Measurements from ENCODE around the gene AURKB. TPM values are rescaled to one million over a fixed set of nuclear protein-coding genes. Genes with fewer than 3 reads are reported as not detected.

AURKB gene
- total and polyA plus RNA-seq, 2 of the 4 experiments (the other 2 are of a cell fraction), result 45.9 to 62.0 TPM

- intact Hi-C loops (cut with micrococcal nuclease), result loop anchor here (2.0 to 5.0 kb wide), 2 partner anchors 37 to 127 kb away; partner anchors contain the start of genes KRABD2 and RANGRF
- BruUV-seq (replicated peaks), result no TSS peak
- no peak for TF ChIP-seq MXI1 (IDR thresholded peaks at IDR 0.05; ENCODE audit: borderline replicate concordance, low read depth, low read length)
- TF ChIP-seq RCOR1 (IDR thresholded peaks at IDR 0.05; ENCODE audit: insufficient replicate concordance, low read length), result no peak
- peak; percentile 32; the same call in 1 of the 2 replicates for TF ChIP-seq MAFK (IDR thresholded peaks at IDR 0.05; ENCODE audit: low read depth, low read length)
- no peak for TF ChIP-seq CEBPB (IDR thresholded peaks at IDR 0.05; ENCODE audit: low read depth, low read length)
- ATAC-seq (ENCODE audit: low read depth) (no peak), DNase-seq (no peak)
- Histone ChIP-seq H4K20me1 (ENCODE audit: insufficient read depth, low read length) (no peaks in the 10 kb centered on the region), H3K9ac (ENCODE audit: low read depth, low read length) (peak overlapping the region; percentile 93), H3K4me3 (ENCODE audit: insufficient read depth, low read depth, low read length) (peak overlapping the region; percentile 76), H2BK5ac (ENCODE audit: low read depth, low read length, poor library complexity, severe bottlenecking) (peak overlapping the region; percentile 51), H3K27ac (ENCODE audit: insufficient read depth, low read length) (peak overlapping the region; percentile 80), H3K4ac (ENCODE audit: low read depth, low read length) (peak overlapping the region; percentile 79), H2AK5ac (ENCODE audit: low read depth, low read length) (peak overlapping the region; percentile 34), H3K4me2 (ENCODE audit: low read depth, low read length) (peak overlapping the region; percentile 86), H3K14ac (replicated peaks; ENCODE audit: low read depth, low read length) (peak overlapping the region; percentile 94), H2BK120ac (ENCODE audit: low read depth, low read length) (no peak overlapping the region), H3K18ac (ENCODE audit: low read depth, low read length) (no peak overlapping the region), H3K9me1 (ENCODE audit: insufficient read depth, low read length) (peaks cover 13% of the 10 kb centered on the region; the same call in 1 of the 2 replicates), H3K23ac (ENCODE audit: low read depth, low read length) (peak overlapping the region; percentile 92; the same call in 1 of the 2 replicates), H4K8ac (ENCODE audit: low read depth in 2 of 2, low read length in 2 of 2) (peak overlapping the region; percentile 89 to 99), H4K5ac (ENCODE audit: low read depth, low read length) (peak overlapping the region; percentile 51), H3K4me1 (ENCODE audit: control insufficient read depth, insufficient read depth, low read length) (no peaks in the 10 kb centered on the region; the same call in 1 of the 2 replicates), H2AFZ (replicated peaks; ENCODE audit: low read length, poor library complexity) (peak overlapping the region; percentile 99), H3K79me1 (ENCODE audit: low read depth in 1 of 2, low read length in 2 of 2) (peaks cover 26 to 50% of the 10 kb centered on the region in 2 experiments), H4K91ac (ENCODE audit: insufficient read depth, low read depth, low read length) (no peak overlapping the region), H2AK9ac (replicated peaks; ENCODE audit: low read depth, low read length, poor library complexity) (peak overlapping the region; percentile 84), H3K9me3 (ENCODE audit: control insufficient read depth, insufficient read depth, low read length) (no peaks in the 10 kb centered on the region), H2BK20ac (ENCODE audit: low read depth, low read length) (no peak overlapping the region), H3K27me3 (ENCODE audit: control insufficient read depth, insufficient read depth, low read length) (no peaks in the 10 kb centered on the region), H2BK15ac (ENCODE audit: low read depth, low read length) (no peak overlapping the region), H3K36me3 (ENCODE audit: control insufficient read depth, insufficient read depth, low read length) (peaks cover 7% of the 10 kb centered on the region), H3K56ac (ENCODE audit: extremely low read depth, insufficient read depth, low read length) (no peak overlapping the region)
- CTCF ChIA-PET, result no interaction called here
- dilution Hi-C loops (cut with HindIII; ENCODE audit: low sequenced_read_pairs, unreplicated experiment), result loop anchor here (25.0 kb wide), 1 partner anchor 138 kb away; the partner anchor contains the start of genes ALOXE3 and HES7
- in situ Hi-C loops (cut with MboI; ENCODE audit: low sequenced_read_pairs), result no loop called here
- POLR2A ChIA-PET (ENCODE audit: unreplicated experiment), result no interaction called here
- 5% methylated on average over 3 of the region's 10 CpGs; no CpG with 5 or more reads in 1 of the 2 experiments for WGBS, 2 experiments (ENCODE audit: extremely low coverage in 2 of 2, insufficient read length in 1 of 2)
These were observed 39.5 kb upstream of the AURKB start for GRCh38 chr17:8249621-8250500.
